HS-27A (cell line): ENCODE measurements around the gene NRXN3.
"Not testable (repeated sequence)": the region's sequence is repeated elsewhere in the genome, so short reads cannot be mapped to it uniquely, and the experiment has no call there.

Experiments
- DNase-seq: peaks from one replicate; pipeline ENCODE4 v3.0.0-alpha.2; 2012; ENCODE audit warnings: low read depth, missing footprints

The NRXN3 gene

GRCh38 chr14:79074510-79074909 is 904.3 kb downstream of the NRXN3 start:
- no peak for DNase-seq

GRCh38 chr14:79076428-79076827 is 906.3 kb downstream of the NRXN3 start:
- DNase-seq, result no peak

GRCh38 chr14:79077096-79077495 is 906.9 kb downstream of the NRXN3 start:
- DNase-seq, result no peak

GRCh38 chr14:79080040-79080439 is 909.9 kb downstream of the NRXN3 start:
- DNase-seq, result no peak

GRCh38 chr14:79082883-79083282 is 912.7 kb downstream of the NRXN3 start:
- DNase-seq, result no peak

- DNase-seq, result no peak
These were observed 913.2 kb downstream of the NRXN3 start for GRCh38 chr14:79083356-79083755.

- no peak for DNase-seq
These were observed 914.7 kb downstream of the NRXN3 start for GRCh38 chr14:79084861-79085260.

GRCh38 chr14:79089576-79089975 is 919.4 kb downstream of the NRXN3 start:
- no peak for DNase-seq

- DNase-seq, result no peak
These were observed 920.5 kb downstream of the NRXN3 start for GRCh38 chr14:79090641-79091180.

GRCh38 chr14:79091381-79091963 is 921.3 kb downstream of the NRXN3 start:
- DNase-seq, result no peak

- no peak for DNase-seq
These were observed 923.4 kb downstream of the NRXN3 start for GRCh38 chr14:79093531-79093930.

- DNase-seq, result no peak
These were observed 924.8 kb downstream of the NRXN3 start for GRCh38 chr14:79094951-79095350.

- DNase-seq, result no peak
These were observed 926.6 kb downstream of the NRXN3 start for GRCh38 chr14:79096811-79097210.

GRCh38 chr14:79098324-79098723 is 928.2 kb downstream of the NRXN3 start:
- no peak for DNase-seq

GRCh38 chr14:79100578-79100977 is 930.4 kb downstream of the NRXN3 start:
- DNase-seq, result no peak

- no peak for DNase-seq
These were observed 931.2 kb downstream of the NRXN3 start for GRCh38 chr14:79101388-79101787.

GRCh38 chr14:79103764-79104163 is 933.6 kb downstream of the NRXN3 start:
- no peak for DNase-seq

- DNase-seq, result not testable (repeated sequence)
These were observed 940.4 kb downstream of the NRXN3 start for GRCh38 chr14:79110564-79110963.

- DNase-seq, result no peak
These were observed 941.9 kb downstream of the NRXN3 start for GRCh38 chr14:79111987-79112501.

- no peak for DNase-seq
These were observed 947.4 kb downstream of the NRXN3 start for GRCh38 chr14:79117561-79117960.

- DNase-seq, result no peak
These were observed 948.1 kb downstream of the NRXN3 start for GRCh38 chr14:79118291-79118690.

GRCh38 chr14:79134361-79134760 is 964.2 kb downstream of the NRXN3 start:
- DNase-seq, result no peak

GRCh38 chr14:79136071-79137044 is 966.2 kb downstream of the NRXN3 start:
- no peak for DNase-seq
